Eye (tissue), 1 donor: ENCODE results near the gene GGT1.
"Not testable (repeated sequence)": the region's sequence is repeated elsewhere in the genome, so short reads cannot be mapped to it uniquely, and the experiment has no call there.

ENCODE experiments used
- DNase-seq: peaks from one replicate; pipeline ENCODE4 v3.0.0-alpha.2; 2015

GGT1 gene

GRCh38 chr22:24642307-24642706 is 39.3 kb downstream of the GGT1 start:
- DNase-seq: not testable (repeated sequence)

GRCh38 chr22:24644409-24644808 is 41.4 kb downstream of the GGT1 start:
- DNase-seq: not testable (repeated sequence)

- DNase-seq: not testable (repeated sequence)
Observed at GRCh38 chr22:24645408-24646399, 42.7 kb downstream of the GGT1 start.

- DNase-seq: not testable (repeated sequence)
Observed at GRCh38 chr22:24646756-24647155, 43.8 kb downstream of the GGT1 start.

- DNase-seq: not testable (repeated sequence)
Observed at GRCh38 chr22:24649371-24649770, 46.4 kb downstream of the GGT1 start.

- not testable (repeated sequence) for DNase-seq
Observed at GRCh38 chr22:24650884-24651283, 47.9 kb downstream of the GGT1 start.

GRCh38 chr22:24665395-24665794 is 62.4 kb downstream of the GGT1 start:
- not testable (repeated sequence) for DNase-seq

GRCh38 chr22:24667904-24668303 is 64.9 kb downstream of the GGT1 start:
- not testable (repeated sequence) for DNase-seq

- DNase-seq: not testable (repeated sequence)
Observed at GRCh38 chr22:24672532-24672931, 69.5 kb downstream of the GGT1 start.
